C4-2B (cell line): Measurements from ENCODE around the gene ARID4B.

Experiments
- ZFX ChIP-seq: fragments of 450-650 bp; IDR thresholded peaks from 2 replicates; pipeline ENCODE4 v1.6.1; 2017
- TF ChIP-seq, protein P1 (sequence below): fragments of 450-650 bp; conservative IDR thresholded peaks from 2 replicates; pipeline ENCODE4 v1.5.1; 2017; ENCODE audit warnings: mild to moderate bottlenecking

- TF ChIP-seq, protein P1, sequence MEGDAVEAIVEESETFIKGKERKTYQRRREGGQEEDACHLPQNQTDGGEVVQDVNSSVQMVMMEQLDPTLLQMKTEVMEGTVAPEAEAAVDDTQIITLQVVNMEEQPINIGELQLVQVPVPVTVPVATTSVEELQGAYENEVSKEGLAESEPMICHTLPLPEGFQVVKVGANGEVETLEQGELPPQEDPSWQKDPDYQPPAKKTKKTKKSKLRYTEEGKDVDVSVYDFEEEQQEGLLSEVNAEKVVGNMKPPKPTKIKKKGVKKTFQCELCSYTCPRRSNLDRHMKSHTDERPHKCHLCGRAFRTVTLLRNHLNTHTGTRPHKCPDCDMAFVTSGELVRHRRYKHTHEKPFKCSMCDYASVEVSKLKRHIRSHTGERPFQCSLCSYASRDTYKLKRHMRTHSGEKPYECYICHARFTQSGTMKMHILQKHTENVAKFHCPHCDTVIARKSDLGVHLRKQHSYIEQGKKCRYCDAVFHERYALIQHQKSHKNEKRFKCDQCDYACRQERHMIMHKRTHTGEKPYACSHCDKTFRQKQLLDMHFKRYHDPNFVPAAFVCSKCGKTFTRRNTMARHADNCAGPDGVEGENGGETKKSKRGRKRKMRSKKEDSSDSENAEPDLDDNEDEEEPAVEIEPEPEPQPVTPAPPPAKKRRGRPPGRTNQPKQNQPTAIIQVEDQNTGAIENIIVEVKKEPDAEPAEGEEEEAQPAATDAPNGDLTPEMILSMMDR, result no peak
- no peak for TF ChIP-seq ZFX
Observed at GRCh38 chr1:235239851-235240250, 88.1 kb downstream of the ARID4B start.
